Bone marrow (tissue), 2 donors: ENCODE results near the gene NRARP.
"Not testable (repeated sequence)": the region's sequence is repeated elsewhere in the genome, so short reads cannot be mapped to it uniquely, and the experiment has no call there.

Experiments
- DNase-seq, 2 donors: peaks; one replicate each; lab custom pipeline; 2025; lab: John Stamatoyannopoulos, UW

Gene NRARP

GRCh38 chr9:137262173-137262908 is 39.7 kb downstream of the NRARP start:
- not testable (repeated sequence) for DNase-seq

- DNase-seq = no peak
Measured at GRCh38 chr9:137256856-137257255, 45.2 kb downstream of the NRARP start.

GRCh38 chr9:137256362-137256761 is 45.7 kb downstream of the NRARP start:
- no peak for DNase-seq

- peak in 1 of 2 donors; percentile 90 for DNase-seq
Measured at GRCh38 chr9:137255448-137256114, 46.5 kb downstream of the NRARP start.

- DNase-seq = peak; percentile 40 to 90
Measured at GRCh38 chr9:137254624-137255447, 47.2 kb downstream of the NRARP start, which contains the start of gene NELFB. NELFB (plus strand) TSS chr9:137255327.

- DNase-seq = no peak
Measured at GRCh38 chr9:137253717-137254623, 48.1 kb downstream of the NRARP start.

GRCh38 chr9:137252555-137253506 is 49.2 kb downstream of the NRARP start:
- DNase-seq = no peak

- DNase-seq = no peak
Measured at GRCh38 chr9:137251490-137252268, 50.4 kb downstream of the NRARP start.

GRCh38 chr9:137251194-137251461 is 50.9 kb downstream of the NRARP start, which contains the start of gene STPG3:
STPG3 (plus strand) TSS chr9:137251286; CDS start chr9:137251287, 1 bp downstream.
- DNase-seq = no peak

- no peak for DNase-seq
Measured at GRCh38 chr9:137250329-137251193, 51.5 kb downstream of the NRARP start.
